Colonic mucosa (tissue), 4 donors: ENCODE measurements around the gene PANK1. TPM values are rescaled to one million over a fixed set of nuclear protein-coding genes. Genes with fewer than 3 reads are reported as not detected.

Experiments used
- DNase-seq: peaks from one replicate; pipeline ENCODE4 v3.0.0-alpha.2; 2020
- H3K27ac ChIP-seq: fragments of 200-600 bp; one replicate; pipeline ENCODE4 v1.8.0; 2021
- H3K27me3 ChIP-seq: fragments of 200-600 bp; one replicate; pipeline ENCODE4 v1.8.0; 2021
- H3K36me3 ChIP-seq: fragments of 200-600 bp; one replicate; pipeline ENCODE4 v1.8.0; 2021
- H3K4me1 ChIP-seq: fragments of 200-600 bp; one replicate; pipeline ENCODE4 v1.8.0; 2021; ENCODE audit warnings: mild to moderate bottlenecking
- H3K4me3 ChIP-seq: fragments of 200-600 bp; one replicate; pipeline ENCODE4 v1.8.0; 2021
- H3K9ac ChIP-seq, 2 donors: one replicate each; pipeline ENCODE4 v1.7.0; 2013; ENCODE audit warnings: control low read depth in 2 of 2, low read depth in 2 of 2, low read length in 2 of 2
- H3K9me3 ChIP-seq: fragments of 200-600 bp; one replicate; pipeline ENCODE4 v1.8.0; 2021
- CTCF ChIP-seq: fragments of 200-600 bp; IDR thresholded peaks from one replicate; pipeline ENCODE4 v1.8.0; 2022; ENCODE audit warnings: antibody characterized with exemption, mild to moderate bottlenecking
- intact Hi-C: fragments of 100-400 bp; cut with DNase I; formaldehyde crosslinking; loops from one replicate; pipeline ENCODE4 v1.14.1; 2022
- total RNA-seq, 2 donors: library from RNA; stranded (reverse); fragmentation: NEBNext Ultra II Directional in 1 of 2; extraction: Animal tissue kit (Norgen Biotek cat#: 25700) in 1 of 2; gene quantifications; one replicate each; pipeline ENCODE4 v1.2.1, GENCODE V29; 2021
- donor health status: healthy.
- donor health status: DM: no; HTN: no; CAD: no.
- donor health status: DM: no; HTN: no; CAD: no.

PANK1 gene
- total RNA-seq, 2 donors from 2014 or later, result 22.8 to 55.4 TPM

DNA sequence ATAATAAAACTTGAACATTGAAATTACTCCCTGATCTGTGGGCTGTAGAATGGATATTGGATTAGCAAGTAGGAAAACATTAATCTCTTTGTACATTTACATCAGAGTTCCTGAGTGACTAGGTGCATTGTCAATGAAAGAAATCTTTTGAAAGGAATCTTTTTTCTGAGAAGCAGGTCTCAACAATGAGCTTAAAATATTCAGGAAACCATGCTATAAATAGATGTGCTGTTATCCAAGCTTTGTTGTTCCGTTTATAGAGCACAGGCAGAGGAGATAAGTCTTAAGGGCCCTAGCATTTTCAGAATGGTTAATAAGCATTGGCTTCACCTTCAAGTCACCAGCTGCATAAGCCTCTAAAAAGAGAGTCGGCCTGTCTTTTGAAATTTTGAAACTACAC lies 68.3 kb downstream of the PANK1 start:
- Histone ChIP-seq H3K9ac (no peak overlapping the region), H3K9me3 (no peaks in the 10 kb centered on the region), H3K27me3 (no peaks in the 10 kb centered on the region), H3K4me1 (no peaks in the 10 kb centered on the region), H3K27ac (no peak overlapping the region), H3K36me3 (no peaks in the 10 kb centered on the region), H3K4me3 (no peak overlapping the region)
- DNase-seq, result no peak
- intact Hi-C loops, result no loop called here
- TF ChIP-seq CTCF, result no peak

GRCh38 chr10:89576022-89576421 lies 69.0 kb downstream of the PANK1 start:
- TF ChIP-seq CTCF, result no peak
- Histone ChIP-seq H3K9me3 (no peaks in the 10 kb centered on the region), H3K4me1 (no peaks in the 10 kb centered on the region), H3K36me3 (no peaks in the 10 kb centered on the region), H3K27ac (no peak overlapping the region), H3K9ac (no peak overlapping the region), H3K4me3 (no peak overlapping the region), H3K27me3 (no peaks in the 10 kb centered on the region)
- intact Hi-C loops, result no loop called here
- DNase-seq, result no peak

GRCh38 chr10:89575031-89575430 lies 70.0 kb downstream of the PANK1 start:
- Histone ChIP-seq H3K4me1 (no peaks in the 10 kb centered on the region), H3K4me3 (no peak overlapping the region), H3K9me3 (no peaks in the 10 kb centered on the region), H3K9ac (no peak overlapping the region), H3K27ac (no peak overlapping the region), H3K27me3 (no peaks in the 10 kb centered on the region), H3K36me3 (no peaks in the 10 kb centered on the region)
- no peak for DNase-seq
- no peak for TF ChIP-seq CTCF
- intact Hi-C loops, result no loop called here

GRCh38 chr10:89574368-89574767 lies 70.7 kb downstream of the PANK1 start:
- no peaks in the 10 kb centered on the region for H3K27me3 ChIP-seq
- H3K27ac ChIP-seq, result no peak overlapping the region
- no peak overlapping the region for H3K4me3 ChIP-seq
- no peaks in the 10 kb centered on the region for H3K9me3 ChIP-seq
- TF ChIP-seq CTCF, result no peak
- no peaks in the 10 kb centered on the region for H3K4me1 ChIP-seq
- no peak overlapping the region for H3K9ac ChIP-seq
- DNase-seq, result no peak
- intact Hi-C loops, result no loop called here
- no peaks in the 10 kb centered on the region for H3K36me3 ChIP-seq

GRCh38 chr10:89567576-89568245 lies 77.3 kb downstream of the PANK1 start:
- Histone ChIP-seq H3K9me3 (no peaks in the 10 kb centered on the region), H3K27me3 (no peaks in the 10 kb centered on the region), H3K4me1 (no peaks in the 10 kb centered on the region), H3K27ac (no peak overlapping the region), H3K9ac (no peak overlapping the region), H3K36me3 (no peaks in the 10 kb centered on the region), H3K4me3 (no peak overlapping the region)
- no peak for DNase-seq
- intact Hi-C loops, result no loop called here
- no peak for TF ChIP-seq CTCF
